SH-SY5Y (cell line): ENCODE data around the gene ADAMTS17.

Experiments
- GATA2 ChIP-seq: IDR thresholded peaks from 2 replicates; pipeline ENCODE4 v1.6.1; 2011; ENCODE audit warnings: mild to moderate bottlenecking, low read depth, low read length
- GATA3 ChIP-seq: IDR thresholded peaks from 2 replicates; pipeline ENCODE4 v1.6.1; 2011; ENCODE audit warnings: low read depth, mild to moderate bottlenecking, low read length, moderate library complexity

GRCh38 chr15:100097342-100098127 is 244.2 kb downstream of the ADAMTS17 start:
- TF ChIP-seq GATA2 (no peak), GATA3 (no peak)
